K562 (cell line): ENCODE measurements around the gene MYL11. TPM values are rescaled to one million over a fixed set of nuclear protein-coding genes. Genes with fewer than 3 reads are reported as not detected.

Experiments
- E2F5 ChIP-seq: sonication (generic); formaldehyde crosslinking; IDR thresholded peaks from 2 replicates; pipeline ENCODE4 v1.8.0; 2022; ENCODE audit warnings: mild to moderate bottlenecking, missing genetic modification reagents
- GABPA ChIP-seq: fragments of 200-800 bp; sonication (Bioruptor generic); conservative IDR thresholded peaks from 2 replicates; pipeline ENCODE4 v1.6.1; 2016; ENCODE audit warnings: low read depth, missing genetic modification characterization, missing compliant biosample characterization
- JUN ChIP-seq, 2 experiments: sonication (generic) in 1 of 2; formaldehyde crosslinking in 1 of 2; IDR thresholded peaks; 2 replicates each; pipeline versions ENCODE4 v1.6.1 to v1.8.0; 2012 to 2022; ENCODE audit warnings: borderline replicate concordance in 2 of 2, mild to moderate bottlenecking in 2 of 2, improper control_type of control experiment in 1 of 2, low read depth in 1 of 2, low read length in 1 of 2, missing genetic modification reagents in 1 of 2
- SIN3B ChIP-seq: fragments of 450-650 bp; IDR thresholded peaks from 2 replicates; pipeline ENCODE4 v1.6.1; 2017; ENCODE audit warnings: low read depth, mild to moderate bottlenecking, moderate library complexity
- SP2 ChIP-seq: IDR thresholded peaks from 2 replicates; pipeline ENCODE4 v1.6.1; 2011; ENCODE audit warnings: mild to moderate bottlenecking, low read depth, low read length, moderate library complexity; ENCODE audit not compliant: poor library complexity, severe bottlenecking; ENCODE audit errors: extremely low read depth
- TBP ChIP-seq: optimal IDR thresholded peaks from 2 replicates; pipeline ENCODE3; 2011; ENCODE audit warnings: low read depth, low read length, improper control_type of control experiment
- VEZF1 ChIP-seq: fragments of 200-800 bp; sonication (Bioruptor generic); IDR thresholded peaks from 2 replicates; pipeline ENCODE4 v1.6.1; 2017; ENCODE audit warnings: missing genetic modification characterization, missing compliant biosample characterization
- ZBTB40 ChIP-seq, 2 experiments: fragments of 450-650 bp in 1 of 2; sonication (generic) in 1 of 2; formaldehyde crosslinking in 1 of 2; IDR thresholded peaks; 2 replicates each; pipeline versions ENCODE4 v1.7.1 to v1.9.0; 2016 to 2022; ENCODE audit warnings: inconsistent platforms in 1 of 2, mild to moderate bottlenecking in 1 of 2, missing genetic modification reagents in 1 of 2
- ZEB2 ChIP-seq: fragments of 450-650 bp; IDR thresholded peaks from 2 replicates; pipeline ENCODE4 v1.6.1; 2016
- ZFX ChIP-seq: sonication (generic); formaldehyde crosslinking; IDR thresholded peaks from 2 replicates; pipeline ENCODE4 v1.8.0; 2022; ENCODE audit warnings: mild to moderate bottlenecking, missing genetic modification reagents, moderate library complexity
- ZNF512 ChIP-seq: IDR thresholded peaks from 2 replicates; pipeline ENCODE4 v1.6.1; 2016; ENCODE audit warnings: missing genetic modification characterization, missing compliant biosample characterization
- polyA plus RNA-seq, 8 experiments: library from polyadenylated mRNA; depleted of rRNA in 4 of 8; stranded (reverse) in 5 of 8; unstranded in 3 of 8; fragments of >200 nt; fragmentation: Nextera tagmentation in 2 of 8; fragmentation: Illumina TruSeq in 1 of 8; extraction: Ambion mirVana in 2 of 8; extraction: Trizol in 1 of 8; gene quantifications; 2 replicates each; pipeline versions ENCODE4 v1.2.1 to v1.2.3, GENCODE V29; 2011 to 2014; ENCODE audit warnings: inconsistent platforms in 1 of 8, missing spikeins in 1 of 8
- total RNA-seq, 7 experiments: library from RNA; depleted of rRNA in 6 of 7; stranded (reverse); fragments of >200 nt in 6 of 7; fragmentation: Illumina TruSeq in 2 of 7; extraction: Trizol in 2 of 7; gene quantifications; 2 replicates each; pipeline versions ENCODE4 v1.2.1 to v1.2.3, GENCODE V29; 2011 to 2021; ENCODE audit warnings: low replicate concordance in 1 of 7

Gene MYL11
- total and polyA plus RNA-seq, 9 of the 15 experiments (the other 6 are each of a cell fraction or from before 2014, with no cell fraction given) = 0.31 to 1.5 (median 0.73) TPM; not detected in 4

GRCh38 chr16:30395155-30395991 lies 20.8 kb downstream of the MYL11 start, which contains the start of gene ZNF48 (continued):
- TF ChIP-seq ZBTB40 (IDR thresholded peaks at IDR 0.05) (peak; percentile 91), ZBTB40 (CRISPR knock-in tag; IDR thresholded peaks at IDR 0.05) (no peak), ZNF512 (tag) (no peak), ZEB2 (peak; percentile 77), ZFX (peak; percentile 88), SIN3B (peak; percentile 74; the same call in 1 of the 2 replicates), E2F5 (CRISPR knock-in tag) (peak; percentile 37; the same call in 1 of the 2 replicates), GABPA (tag) (peak; percentile 96), SP2 (peak; percentile 95), VEZF1 (peak; percentile 74), TBP (peak; percentile 50), JUN (IDR thresholded peaks at IDR 0.05; ENCODE audit: borderline replicate concordance, low read depth, low read length) (0 out of 2 replicates have a peak, but pooled peaks have one; percentile 15), JUN (CRISPR knock-in tag; IDR thresholded peaks at IDR 0.05; ENCODE audit: borderline replicate concordance) (no peak)
